ENCODE data around the gene ATXN7L3.
A peak's percentile ranks its signal among the peaks of the same experiment; 100 is the strongest.
"Not testable (repeated sequence)": the region's sequence is repeated elsewhere in the genome, so short reads cannot be mapped to it uniquely, and the experiment has no call there.

ATXN7L3 gene, protein sequence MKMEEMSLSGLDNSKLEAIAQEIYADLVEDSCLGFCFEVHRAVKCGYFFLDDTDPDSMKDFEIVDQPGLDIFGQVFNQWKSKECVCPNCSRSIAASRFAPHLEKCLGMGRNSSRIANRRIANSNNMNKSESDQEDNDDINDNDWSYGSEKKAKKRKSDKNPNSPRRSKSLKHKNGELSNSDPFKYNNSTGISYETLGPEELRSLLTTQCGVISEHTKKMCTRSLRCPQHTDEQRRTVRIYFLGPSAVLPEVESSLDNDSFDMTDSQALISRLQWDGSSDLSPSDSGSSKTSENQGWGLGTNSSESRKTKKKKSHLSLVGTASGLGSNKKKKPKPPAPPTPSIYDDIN

DNA sequence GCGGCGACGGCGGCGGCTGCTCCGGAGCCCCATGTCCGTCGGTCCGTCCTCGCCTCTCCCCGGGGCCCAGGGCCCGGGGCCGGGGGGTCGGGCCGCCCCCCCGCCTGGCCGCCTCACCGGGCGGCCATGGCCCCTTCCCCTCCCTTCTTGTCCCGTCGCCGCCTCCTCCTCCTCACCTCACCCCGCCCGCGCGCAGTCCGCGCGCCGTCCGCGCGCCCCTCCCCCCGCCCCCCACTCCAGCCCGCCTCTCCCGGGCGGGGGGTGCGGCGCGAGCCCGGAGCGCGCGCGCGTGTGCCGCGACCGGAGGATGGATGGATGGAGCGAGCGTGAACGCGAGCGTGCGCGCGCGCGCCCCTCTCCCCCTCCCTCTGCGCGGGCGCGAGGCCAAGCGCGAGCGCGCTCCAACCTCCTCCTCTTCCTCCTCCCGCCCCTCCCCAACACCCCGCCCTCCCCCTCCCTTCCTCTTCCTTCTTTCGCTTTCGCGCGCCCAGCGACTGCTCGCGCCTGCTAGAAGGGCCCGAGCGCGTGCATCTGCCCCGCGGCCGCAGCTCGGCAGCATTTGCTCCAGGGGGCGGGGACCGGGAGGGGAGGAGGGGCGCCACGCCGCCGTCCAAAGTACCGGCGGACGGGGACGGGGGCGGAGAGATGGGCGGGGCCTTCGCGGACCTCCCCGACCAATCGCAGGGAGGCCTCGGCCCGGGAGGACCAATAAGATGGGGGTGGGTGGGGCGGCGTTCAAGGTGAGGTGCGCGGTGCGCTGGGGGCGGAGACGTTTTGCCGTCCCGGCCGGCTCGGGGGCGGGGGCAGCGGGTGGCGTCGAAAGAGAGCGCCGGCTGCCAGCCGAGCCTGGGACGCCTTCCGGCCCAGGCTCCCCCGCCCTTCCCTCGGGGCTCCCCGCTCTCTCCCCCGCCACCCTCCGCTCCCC lies at the start of gene ATXN7L3:
Gene ATXN7L3 (minus strand): TSS at position 332 of the 925 bp plus-strand sequence. CDS start 1,814 bp downstream, outside the sequence.
- DNase-seq: peak; percentile 92 to 98

DNA sequence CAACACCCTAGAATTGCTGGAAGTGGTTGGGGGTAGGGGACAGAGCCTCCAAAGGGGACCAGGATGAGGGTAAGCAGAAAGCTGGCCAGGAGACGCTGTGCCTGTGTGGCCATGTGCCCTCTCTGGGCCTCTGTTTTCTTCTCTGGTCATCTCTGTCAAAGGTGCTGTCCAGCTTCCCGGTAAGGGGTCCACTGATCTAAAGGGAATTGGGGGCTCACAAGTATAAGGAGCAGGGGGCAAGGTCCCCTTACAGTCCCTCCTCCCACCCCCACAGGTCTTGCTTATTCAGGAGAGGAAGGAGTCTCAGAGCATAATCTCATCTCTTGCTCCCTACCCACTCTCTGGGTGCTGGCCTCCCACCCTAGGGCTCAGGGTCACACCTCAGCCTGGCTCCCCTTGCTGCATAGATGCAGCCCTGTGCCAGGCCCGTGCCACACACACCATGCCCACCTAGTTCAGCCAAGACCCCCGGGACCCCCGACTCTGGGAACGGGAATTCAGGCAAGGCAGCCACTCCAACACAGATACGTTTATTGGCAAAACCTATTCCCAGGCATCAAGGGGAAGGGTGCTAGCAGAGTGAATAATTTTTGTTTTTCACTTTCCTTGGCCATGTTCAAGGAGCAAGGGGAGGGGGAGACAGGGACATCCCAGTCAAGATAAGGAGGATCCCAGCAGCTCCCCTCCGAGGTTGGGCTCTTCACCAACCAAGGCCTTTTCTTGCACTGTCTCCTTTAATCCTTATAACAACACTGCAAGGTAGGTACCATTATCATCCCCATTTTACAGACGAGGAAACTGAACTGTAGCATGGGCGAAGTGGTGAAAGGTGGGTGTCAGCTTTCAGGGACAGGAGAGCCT lies 48.4 kb upstream of the ATXN7L3 start:
- no peak for DNase-seq

DNA sequence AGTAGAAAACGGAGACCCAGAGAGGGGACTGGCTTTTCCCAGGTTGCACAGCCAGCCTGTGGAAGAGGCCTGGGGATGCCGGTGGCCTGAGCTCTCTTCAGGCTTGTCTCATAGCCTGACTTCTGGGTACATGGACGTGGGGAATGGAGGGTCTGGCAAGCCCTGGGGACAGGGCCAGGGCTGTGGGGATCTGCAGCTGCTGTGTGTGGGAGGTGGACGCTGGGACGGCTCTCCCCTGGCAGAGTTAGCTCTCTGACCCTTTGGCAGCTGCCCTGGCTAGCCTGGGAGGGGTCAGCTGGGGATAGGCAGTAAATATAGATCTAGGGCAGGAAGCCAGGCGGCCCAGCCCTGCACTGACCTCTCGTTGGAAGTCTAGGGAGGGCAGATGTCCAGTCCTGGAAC lies 47.8 kb upstream of the ATXN7L3 start:
- no peak for DNase-seq

DNA sequence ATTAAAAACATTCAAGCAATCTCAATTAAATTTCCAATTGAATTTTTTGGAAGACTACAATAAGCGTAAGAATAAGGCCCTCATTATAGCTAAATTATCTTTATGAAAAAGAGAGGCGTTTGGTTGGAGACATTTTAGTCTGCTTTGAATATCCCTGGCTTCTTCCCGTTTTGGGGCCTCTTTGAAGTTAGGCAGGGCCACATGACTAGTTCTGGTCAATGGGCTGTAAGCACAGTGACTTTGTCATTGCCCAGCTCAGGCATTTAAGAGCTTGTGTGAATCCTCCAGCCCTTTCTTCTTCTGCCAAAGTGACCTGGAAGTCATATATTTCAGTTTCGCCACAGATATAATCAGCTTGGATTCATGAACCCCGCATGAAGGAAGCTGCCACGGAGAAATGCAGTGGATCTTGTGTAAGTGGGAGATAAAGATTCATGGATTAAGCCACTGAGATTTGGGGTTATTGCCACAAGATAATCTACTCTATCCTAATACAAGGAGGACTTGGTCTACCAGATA lies 41.5 kb upstream of the ATXN7L3 start:
- no peak for DNase-seq

DNA sequence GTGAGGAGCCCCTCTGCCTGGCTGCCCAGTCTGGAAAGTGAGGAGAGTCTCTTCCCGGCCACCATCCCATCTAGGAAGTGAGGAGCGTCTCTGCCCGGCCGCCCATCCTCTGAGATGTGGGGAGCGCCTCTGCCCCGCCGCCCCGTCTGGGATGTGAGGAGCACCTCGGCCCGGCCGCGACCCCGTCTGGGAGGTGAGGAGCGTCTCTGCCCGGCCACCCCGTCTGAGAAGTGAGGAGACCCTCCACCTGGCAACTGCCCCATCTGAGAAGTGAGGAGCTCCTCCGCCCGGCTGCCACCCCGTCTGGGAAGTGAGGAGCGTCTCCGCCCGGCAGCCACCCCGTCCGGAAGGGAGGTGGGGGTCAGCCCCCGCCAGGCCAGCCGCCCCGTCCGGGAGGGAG lies 38.2 kb upstream of the ATXN7L3 start:
- not testable (repeated sequence) for DNase-seq

DNA sequence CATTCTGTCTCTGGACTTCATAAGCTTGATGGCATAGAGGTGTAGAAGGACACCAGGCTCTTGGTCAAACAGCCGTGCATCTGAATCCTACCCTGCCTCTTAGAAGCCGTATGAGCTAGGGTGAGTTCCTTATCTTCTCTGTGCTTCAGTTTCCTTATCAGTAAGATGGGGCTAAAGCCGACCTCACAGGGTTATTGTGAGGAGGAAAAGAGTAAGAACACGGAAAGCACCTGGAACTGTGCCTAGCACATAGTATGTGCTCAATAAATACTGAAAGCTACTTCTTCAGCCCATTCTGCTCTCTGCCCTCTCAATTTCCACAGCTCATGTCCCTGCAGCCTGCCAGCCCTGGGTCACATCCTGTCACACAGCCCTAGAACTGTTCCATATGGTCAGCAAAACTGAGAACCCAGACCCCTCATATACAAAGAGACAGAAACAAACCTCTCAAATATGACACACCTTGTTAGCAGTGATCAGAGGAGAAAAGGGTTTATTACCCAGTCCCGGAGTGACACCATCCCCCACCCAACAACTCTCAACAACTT lies 36.8 kb upstream of the ATXN7L3 start:
- no peak for DNase-seq

DNA sequence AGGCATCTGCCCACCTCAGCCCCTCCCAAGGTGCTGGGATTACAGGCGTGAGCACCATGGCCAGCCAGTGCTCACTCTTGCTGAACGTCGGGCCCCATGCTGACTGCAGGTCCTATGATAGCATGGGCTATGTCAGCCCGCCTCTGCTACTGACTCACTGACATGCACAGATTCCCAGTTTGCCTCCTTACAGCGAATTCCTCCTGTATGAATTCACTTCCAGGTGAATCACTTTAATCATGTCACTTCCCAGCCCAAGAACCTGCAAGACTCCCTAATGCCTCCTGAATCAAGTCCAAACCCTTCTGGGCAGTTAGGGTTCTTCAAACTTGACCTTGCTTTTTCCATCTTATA lies 35.9 kb upstream of the ATXN7L3 start:
- no peak for DNase-seq

DNA sequence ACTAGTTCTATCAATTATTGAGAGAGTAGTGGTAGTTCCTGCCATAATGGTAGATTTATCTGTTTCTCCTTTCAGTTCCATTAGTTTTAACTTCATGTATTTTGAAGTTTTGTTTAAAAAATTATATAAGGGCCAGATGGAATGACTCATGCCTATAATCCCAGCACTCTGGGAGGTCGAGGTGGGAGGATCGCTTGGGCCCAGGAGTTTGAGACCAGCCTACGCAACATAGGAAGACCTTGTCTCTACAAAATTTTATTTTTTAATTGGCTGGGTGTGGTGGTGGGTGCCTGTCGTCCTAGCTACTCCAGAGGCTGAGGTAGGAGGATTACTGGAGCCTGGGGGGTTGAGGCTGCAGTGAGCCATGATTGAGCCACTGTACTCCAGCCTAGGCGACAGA lies 33.9 kb upstream of the ATXN7L3 start:
- DNase-seq: no peak

DNA sequence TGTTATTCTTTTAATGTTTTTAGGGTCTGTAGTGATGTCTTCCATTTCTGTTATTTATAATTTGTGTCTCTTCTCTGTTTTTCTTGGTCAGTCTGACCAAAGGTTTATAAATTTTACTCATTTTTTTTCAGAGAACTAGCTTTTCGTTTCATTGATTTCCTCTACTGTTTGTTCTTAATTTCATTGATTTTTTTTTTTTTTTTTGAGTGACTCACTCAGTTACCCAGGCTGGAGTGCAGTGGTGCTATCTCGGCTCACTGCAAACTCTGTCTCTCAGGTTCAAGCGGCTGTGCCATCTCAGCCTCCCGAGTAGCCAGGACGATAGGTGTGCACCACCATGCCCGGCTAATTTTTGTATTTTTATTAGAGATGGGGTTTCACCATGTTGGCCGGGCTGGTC lies 32.4 kb upstream of the ATXN7L3 start:
- DNase-seq: no peak

DNA sequence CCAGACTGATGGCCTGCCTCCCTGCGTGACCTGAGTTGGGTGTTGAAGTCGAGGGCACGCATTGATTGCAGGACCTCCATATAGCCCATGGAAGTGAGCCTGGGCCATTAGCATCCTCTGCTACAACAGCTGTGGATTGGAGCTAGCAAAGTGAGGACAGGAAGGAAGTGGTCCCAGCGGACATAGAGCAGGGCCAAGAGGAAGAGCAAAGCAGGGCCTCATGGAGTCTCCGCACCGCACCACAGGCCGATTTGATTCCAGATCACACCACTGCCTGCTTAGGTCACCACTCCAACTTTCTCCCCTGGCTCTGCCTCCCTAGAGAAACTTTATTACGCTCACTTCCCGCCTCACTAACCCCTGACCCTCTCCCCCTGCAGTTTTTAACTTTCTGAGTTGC lies 30.5 kb upstream of the ATXN7L3 start:
- no peak for DNase-seq

DNA sequence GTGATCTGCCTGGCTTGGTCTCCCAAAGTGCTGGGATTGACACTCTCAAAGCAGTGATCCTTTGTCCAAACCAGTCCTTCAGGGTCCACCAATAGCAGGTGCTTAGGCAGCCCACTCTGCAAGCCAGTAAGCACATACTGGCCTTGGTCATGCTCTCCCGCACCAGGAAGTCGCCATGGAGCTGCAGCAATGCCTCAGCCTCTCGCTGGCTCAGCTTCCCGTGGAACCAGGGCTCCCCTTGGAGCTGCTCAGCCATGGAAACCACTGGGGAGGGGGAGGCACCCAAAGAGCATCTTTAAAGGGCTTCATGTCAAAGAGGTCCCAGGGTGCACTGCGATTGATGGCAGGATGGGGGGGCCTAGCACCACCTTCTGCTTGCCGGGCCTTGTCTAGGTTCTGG lies 29.4 kb upstream of the ATXN7L3 start:
- no peak for DNase-seq

DNA sequence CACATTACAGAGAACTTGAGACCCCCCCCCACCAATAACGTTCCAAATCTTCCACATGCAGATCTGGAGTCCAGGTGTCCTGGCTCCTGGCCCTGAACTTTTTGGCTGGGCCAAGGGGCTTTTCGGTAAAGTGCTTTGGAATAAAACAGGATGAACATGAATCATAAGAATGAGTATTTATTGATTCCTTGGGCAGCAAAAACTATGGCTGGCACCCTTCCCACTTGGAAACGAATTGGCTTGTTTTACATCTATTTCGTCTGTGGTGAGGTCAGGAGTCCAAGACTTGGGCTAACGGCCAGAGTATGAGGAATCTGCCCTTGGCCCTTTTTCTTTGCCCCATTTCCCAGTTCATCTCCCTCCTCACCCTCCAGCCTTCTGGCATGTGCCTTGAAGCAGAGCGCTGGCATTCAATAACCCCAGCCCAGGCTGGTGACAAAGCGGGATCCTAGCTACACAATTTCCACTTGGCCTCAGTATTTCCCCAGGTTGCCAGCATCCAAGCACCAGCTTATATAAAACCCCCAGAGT lies 23.9 kb upstream of the ATXN7L3 start:
- DNase-seq: peak; percentile 83 to 96

DNA sequence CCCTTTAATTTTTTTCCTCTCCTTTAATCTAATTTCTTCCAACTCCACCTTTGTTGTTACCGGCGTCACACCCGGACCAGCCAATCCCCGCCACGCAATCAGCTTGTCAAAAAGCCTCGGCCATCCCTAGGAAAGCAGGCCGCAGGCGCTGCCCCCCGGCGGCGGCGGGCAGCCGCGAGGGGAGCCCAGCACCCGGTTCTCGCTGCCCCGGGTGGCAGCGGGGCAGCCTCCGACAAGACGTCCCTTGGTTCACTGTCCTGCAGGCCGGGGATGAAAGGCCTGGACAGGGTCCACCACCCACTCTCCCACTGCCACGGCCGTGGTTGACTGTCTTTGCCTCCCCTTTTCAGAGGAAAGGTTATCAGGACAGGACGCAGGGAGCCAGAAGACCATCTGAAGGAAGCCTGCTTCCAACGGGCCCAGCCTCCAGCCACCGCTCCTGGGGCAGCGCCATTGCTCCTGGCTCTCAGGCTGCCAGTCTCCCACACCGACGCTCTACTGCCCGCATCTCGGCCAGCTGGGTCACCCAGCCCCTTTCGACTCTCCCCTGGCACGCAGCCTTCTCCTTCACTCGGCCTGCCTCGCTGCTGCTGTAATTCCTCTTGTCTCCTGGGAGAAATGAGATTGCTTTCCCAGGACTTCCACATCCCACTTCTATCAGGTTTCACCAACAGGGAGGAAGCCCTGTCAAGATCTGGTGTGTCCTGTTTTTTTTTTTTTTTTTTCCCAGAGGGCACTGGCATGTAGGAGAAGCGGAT lies 22.6 kb upstream of the ATXN7L3 start:
- peak in 1 of 2 experiments; percentile 59 for DNase-seq

DNA sequence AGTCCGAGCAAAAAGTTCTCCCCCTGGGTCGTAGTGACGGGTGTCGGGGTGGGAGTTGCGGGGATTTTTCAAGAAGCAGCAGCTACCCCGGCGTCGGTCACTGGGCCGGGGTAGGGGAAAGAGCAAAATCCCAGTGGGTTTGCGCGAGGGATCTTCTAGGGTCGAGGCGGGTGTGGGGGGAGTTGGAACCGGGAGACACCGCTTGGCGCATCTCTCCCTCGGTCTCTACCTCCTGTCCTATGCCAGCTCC lies 22.1 kb upstream of the ATXN7L3 start:
- no peak for DNase-seq

DNA sequence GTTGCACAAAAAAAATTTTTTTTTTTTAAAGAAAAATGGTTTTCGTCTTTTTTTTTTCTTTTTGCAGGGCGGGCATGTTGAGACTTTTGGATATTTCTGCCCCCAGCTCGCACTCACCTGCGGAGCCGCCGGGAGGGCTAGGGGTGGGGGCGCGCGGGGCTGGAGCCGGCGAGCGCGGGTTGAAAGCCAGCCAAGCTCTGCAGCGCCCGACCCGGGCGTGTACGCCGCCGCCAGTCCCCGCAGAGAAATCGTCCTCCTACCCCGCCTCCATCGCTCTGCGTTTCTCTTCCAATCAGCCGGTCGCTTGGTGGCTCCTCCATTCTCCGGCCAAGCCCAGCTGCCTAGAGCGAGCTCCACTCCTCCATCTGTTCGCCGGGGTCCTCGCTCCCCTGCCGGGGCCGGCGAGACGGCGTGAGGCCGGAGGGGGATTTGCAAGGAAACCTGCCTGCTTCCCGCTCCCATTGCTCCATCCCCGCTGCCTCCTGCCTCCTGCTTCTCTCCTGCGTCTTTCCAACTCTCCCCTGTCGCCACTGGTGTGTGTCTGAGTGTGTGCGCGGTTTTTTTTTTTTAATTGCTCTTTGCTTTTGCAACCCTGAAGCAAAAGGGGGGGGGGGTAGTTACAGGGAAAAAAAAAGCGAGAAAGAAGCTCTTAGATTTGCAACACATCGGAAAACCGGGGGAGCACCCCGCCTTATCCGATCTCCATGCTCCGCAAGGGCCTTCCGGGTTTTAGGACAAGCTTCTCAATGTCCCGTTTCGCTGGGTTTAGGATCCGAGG lies 21.6 kb upstream of the ATXN7L3 start:
- peak; percentile 53 to 87 for DNase-seq

DNA sequence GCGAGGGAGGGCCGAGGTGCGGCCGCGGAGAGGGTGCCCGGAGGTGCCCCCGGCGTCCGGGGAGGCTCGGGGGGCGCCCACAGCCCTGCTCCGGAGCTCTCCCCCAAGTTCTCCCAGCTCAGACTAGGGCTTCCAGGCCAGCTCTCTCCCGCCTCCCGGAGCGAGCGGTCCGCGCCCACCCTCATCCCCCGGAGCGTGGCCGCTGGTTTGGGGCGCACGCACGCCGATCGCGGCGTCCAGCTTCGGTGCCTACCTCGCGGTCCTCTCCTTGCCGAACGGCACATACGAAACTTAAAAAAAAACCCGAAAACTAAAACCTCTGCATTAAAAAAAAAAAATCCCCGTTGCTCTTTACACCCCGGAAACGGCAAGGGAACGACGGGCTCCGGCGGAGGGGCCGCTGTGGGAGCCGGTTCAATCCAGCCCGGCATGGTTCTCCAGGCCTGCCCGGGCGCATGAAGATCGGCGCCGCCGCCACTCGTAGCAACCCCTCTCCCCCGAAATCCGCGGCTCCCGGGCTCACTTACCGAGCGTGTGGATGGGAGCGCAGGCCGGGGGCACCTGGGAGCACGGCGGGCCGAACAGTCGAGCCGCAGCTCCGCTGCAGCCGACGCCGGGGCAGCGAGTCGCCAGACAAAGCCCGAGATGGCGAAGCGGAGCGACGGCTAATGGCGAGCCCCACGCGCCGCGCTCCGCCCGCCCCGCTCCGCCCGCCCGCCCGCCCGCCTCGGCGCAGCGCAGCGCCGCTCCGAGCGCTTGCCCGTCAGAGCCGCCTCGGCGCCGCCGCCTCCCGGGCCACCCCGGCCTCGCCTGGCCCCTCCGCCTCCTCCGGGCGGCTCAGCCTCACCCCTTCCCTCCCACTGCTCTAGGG lies 20.8 kb upstream of the ATXN7L3 start:
- peak in 1 of 2 experiments; percentile 59 for DNase-seq

DNA sequence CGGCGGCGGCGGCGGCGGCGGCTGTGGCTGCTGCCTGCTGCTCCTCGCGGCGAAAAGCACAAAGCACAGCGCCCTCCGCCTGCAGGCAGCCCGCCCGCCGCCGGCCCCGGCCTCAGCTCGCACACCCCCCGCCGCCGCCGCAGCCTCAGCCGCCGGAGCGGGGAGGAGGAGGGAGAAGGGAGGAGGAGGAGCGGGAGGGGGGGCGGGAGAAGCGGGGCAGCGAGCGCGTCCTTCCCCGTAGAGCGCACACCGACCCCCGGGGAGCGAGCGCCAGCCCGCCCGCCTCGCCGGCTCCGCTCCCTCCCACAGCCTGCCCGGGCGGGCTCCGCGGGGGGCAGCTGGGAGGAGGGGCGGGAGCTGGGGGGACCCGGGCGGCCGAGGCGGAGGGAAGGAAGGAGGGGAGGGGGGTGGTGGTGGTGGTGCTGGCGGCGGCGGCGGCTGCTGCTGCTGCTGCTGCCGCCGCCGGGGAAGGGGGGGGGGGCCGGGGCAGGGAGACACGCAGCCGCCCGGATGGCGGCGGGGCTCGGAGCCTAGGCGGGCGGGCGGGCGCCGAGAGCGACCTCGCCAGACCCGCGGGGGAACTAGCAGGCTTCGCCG lies 20.0 kb upstream of the ATXN7L3 start, which contains the start of gene UBTF:
Gene UBTF (minus strand): TSS at position 60 of the 597 bp plus-strand sequence. CDS start 1,446 bp downstream, outside the sequence.
- peak; percentile 29 to 73 for DNase-seq

DNA sequence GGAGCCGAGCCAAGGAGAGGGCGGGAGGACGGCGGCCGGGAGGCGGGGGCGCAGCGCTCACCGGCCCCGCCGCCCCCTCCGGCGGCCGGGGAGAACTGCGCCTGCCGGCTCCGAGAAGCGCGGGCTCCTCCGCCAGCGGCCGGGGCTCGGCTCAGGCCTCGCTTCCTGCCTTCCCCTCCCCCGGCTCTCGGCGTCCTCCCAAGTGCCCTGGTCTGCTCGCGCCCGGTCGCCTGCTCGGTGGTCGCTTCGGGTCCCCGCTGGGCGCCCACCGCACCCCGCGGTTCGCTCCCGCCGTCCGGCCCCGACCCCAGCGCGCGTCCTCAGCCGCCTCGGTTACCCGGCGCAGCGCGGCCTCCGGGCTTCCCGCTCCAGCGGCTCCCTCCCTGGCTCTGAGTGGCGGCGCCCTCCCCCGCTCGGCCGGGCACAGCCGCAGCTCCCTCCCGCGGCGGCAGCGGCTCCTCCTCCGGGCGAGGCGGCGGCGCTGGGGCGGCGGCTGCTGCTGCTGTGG lies 19.5 kb upstream of the ATXN7L3 start:
- DNase-seq: peak; percentile 36 to 66
